HepG2 (cell line): ENCODE data around the gene SEC14L5. TPM values are rescaled to one million over a fixed set of nuclear protein-coding genes. Genes with fewer than 3 reads are reported as not detected.

Source experiments
- ATF7 ChIP-seq, 2 experiments: fragments of 450-650 bp in 1 of 2; sonication (generic) in 1 of 2; formaldehyde crosslinking in 1 of 2; IDR thresholded peaks; 2 replicates each; pipeline versions ENCODE4 v1.4.0 to v1.6.1; 2016 to 2020; ENCODE audit warnings: antibody characterized with exemption in 1 of 2, mild to moderate bottlenecking in 1 of 2, missing genetic modification reagents in 1 of 2
- FOXC1 ChIP-seq: sonication (generic); formaldehyde crosslinking; IDR thresholded peaks from 2 replicates; pipeline ENCODE4 v1.8.0; 2022; ENCODE audit warnings: mild to moderate bottlenecking, missing genetic modification reagents, borderline replicate concordance
- HIVEP1 ChIP-seq: sonication (generic); formaldehyde crosslinking; IDR thresholded peaks from 2 replicates; pipeline ENCODE4 v1.4.0; 2020; ENCODE audit warnings: mild to moderate bottlenecking, missing genetic modification reagents
- HMG20B ChIP-seq: conservative IDR thresholded peaks from 2 replicates; pipeline ENCODE4 v1.6.1; 2016; ENCODE audit warnings: missing genetic modification reagents, missing compliant biosample characterization
- IRF9 ChIP-seq: sonication (generic); formaldehyde crosslinking; IDR thresholded peaks from 2 replicates; pipeline ENCODE4 v1.8.0; 2022; ENCODE audit warnings: missing genetic modification reagents, mild to moderate bottlenecking, borderline replicate concordance
- KAT2B ChIP-seq: fragments of 150-350 bp; IDR thresholded peaks from 2 replicates; pipeline ENCODE4 v1.6.1; 2014; ENCODE audit warnings: low read depth, low read length, borderline replicate concordance
- NKX3-1 ChIP-seq: sonication (generic); formaldehyde crosslinking; IDR thresholded peaks from 2 replicates; pipeline ENCODE4 v1.5.0; 2020; ENCODE audit warnings: missing genetic modification reagents
- POLR2A ChIP-seq, 2 experiments: IDR thresholded peaks; 2 replicates each; pipeline ENCODE4 v1.6.1; 2011; ENCODE audit warnings: low read depth in 2 of 2, low read length in 2 of 2, mild to moderate bottlenecking in 1 of 2, moderate library complexity in 1 of 2; ENCODE audit not compliant: insufficient read depth in 1 of 2
- SMYD3 ChIP-seq: sonication (generic); formaldehyde crosslinking; IDR thresholded peaks from 2 replicates; pipeline ENCODE4 v1.8.1; 2023; ENCODE audit warnings: mild to moderate bottlenecking, missing genetic modification reagents
- ZNF234 ChIP-seq: sonication (generic); formaldehyde crosslinking; conservative IDR thresholded peaks from 2 replicates; pipeline ENCODE4 v1.5.1; 2020; ENCODE audit warnings: mild to moderate bottlenecking, missing genetic modification reagents
- ZNF326 ChIP-seq: sonication (generic); formaldehyde crosslinking; IDR thresholded peaks from 2 replicates; pipeline ENCODE4 v1.4.0; 2020; ENCODE audit warnings: missing genetic modification reagents, borderline replicate concordance
- ZNF513 ChIP-seq: sonication (generic); formaldehyde crosslinking; conservative IDR thresholded peaks from 2 replicates; pipeline ENCODE4 v1.5.0; 2020; ENCODE audit warnings: missing genetic modification reagents
- ZUFSP ChIP-seq: sonication (generic); formaldehyde crosslinking; IDR thresholded peaks from 2 replicates; pipeline ENCODE4 v1.9.0; 2021; ENCODE audit warnings: missing genetic modification reagents, mild to moderate bottlenecking, borderline replicate concordance
- polyA plus RNA-seq, 8 experiments: library from polyadenylated mRNA; depleted of rRNA in 3 of 8; stranded (reverse) in 7 of 8; unstranded in 1 of 8; fragments of >200 nt; fragmentation: Illumina TruSeq in 4 of 8; extraction: Trizol in 4 of 8; gene quantifications; 2 replicates each; pipeline versions ENCODE4 v1.2.1 to v1.2.3, GENCODE V29; 2011 to 2016; ENCODE audit warnings: low read depth in 4 of 8, missing spikeins in 1 of 8, mixed read lengths in 1 of 8; ENCODE audit not compliant: insufficient read depth in 1 of 8
- total RNA-seq, 5 experiments: library from RNA; depleted of rRNA; stranded (reverse); fragments of >200 nt; fragmentation: Illumina TruSeq; extraction: Trizol; gene quantifications; 2 replicates each; pipeline ENCODE4 v1.2.3, GENCODE V29; 2016; ENCODE audit warnings: low read depth in 1 of 5
- TF ChIP-seq, protein P1 (sequence below): sonication (generic); formaldehyde crosslinking; IDR thresholded peaks from 2 replicates; pipeline ENCODE4 v1.9.0; 2021; ENCODE audit warnings: missing genetic modification reagents, borderline replicate concordance

SEC14L5 gene
- total and polyA plus RNA-seq, 2 of the 13 experiments (the other 11 are each of a cell fraction or from before 2014, with no cell fraction given): 0.40 to 0.42 TPM

GRCh38 chr16:5036228-5037156, 78.4 kb downstream of the SEC14L5 start (continued):
- TF ChIP-seq ATF7 (IDR thresholded peaks at IDR 0.05) (no peak), ATF7 (CRISPR knock-in tag; IDR thresholded peaks at IDR 0.05) (no peak), ZUFSP (CRISPR knock-in tag) (no peak), POLR2A (IDR thresholded peaks at IDR 0.05; ENCODE audit: insufficient read depth in 1 of 2, low read depth in 2 of 2, low read length in 2 of 2) (peak; percentile 21 to 58; a peak in 2 of 4 replicates), HIVEP1 (CRISPR knock-in tag) (peak; percentile 71; the same call in 1 of the 2 replicates), FOXC1 (CRISPR knock-in tag) (no peak; the same call in 1 of the 2 replicates), ZNF326 (CRISPR knock-in tag) (0 out of 2 replicates have a peak, but pooled peaks have one; percentile 21), SMYD3 (CRISPR knock-in tag) (peak; percentile 66; the same call in 1 of the 2 replicates), ZNF513 (CRISPR knock-in tag) (no peak), IRF9 (CRISPR knock-in tag) (no peak), ZNF234 (CRISPR knock-in tag) (no peak), NKX3-1 (CRISPR knock-in tag) (peak; percentile 51; the same call in 1 of the 2 replicates), KAT2B (no peak), HMG20B (no peak)
- TF ChIP-seq, protein P1, sequence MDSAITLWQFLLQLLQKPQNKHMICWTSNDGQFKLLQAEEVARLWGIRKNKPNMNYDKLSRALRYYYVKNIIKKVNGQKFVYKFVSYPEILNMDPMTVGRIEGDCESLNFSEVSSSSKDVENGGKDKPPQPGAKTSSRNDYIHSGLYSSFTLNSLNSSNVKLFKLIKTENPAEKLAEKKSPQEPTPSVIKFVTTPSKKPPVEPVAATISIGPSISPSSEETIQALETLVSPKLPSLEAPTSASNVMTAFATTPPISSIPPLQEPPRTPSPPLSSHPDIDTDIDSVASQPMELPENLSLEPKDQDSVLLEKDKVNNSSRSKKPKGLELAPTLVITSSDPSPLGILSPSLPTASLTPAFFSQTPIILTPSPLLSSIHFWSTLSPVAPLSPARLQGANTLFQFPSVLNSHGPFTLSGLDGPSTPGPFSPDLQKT: no peak
